MM.1S (cell line): ENCODE measurements around the gene SMIM29.
"Not testable (repeated sequence)": the region's sequence is repeated elsewhere in the genome, so short reads cannot be mapped to it uniquely, and the experiment has no call there.

ENCODE experiments used
- DNase-seq: peaks from one replicate; pipeline ENCODE4 v3.0.0-alpha.2; 2015
- H2AFZ ChIP-seq: fragments of 300-600 bp; sonication (generic); 2 replicates; pipeline ENCODE4 v1.6.0; 2016; ENCODE audit warnings: antibody characterized with exemption, low read length
- H3F3A ChIP-seq: fragments of 300-600 bp; sonication (generic); 2 replicates; pipeline ENCODE4 v1.6.1; 2016; ENCODE audit warnings: mild to moderate bottlenecking, antibody characterized with exemption, low read length, moderate library complexity, mixed read lengths; ENCODE audit not compliant: insufficient read depth
- H3K27ac ChIP-seq: fragments of 300-600 bp; sonication (generic); 2 replicates; pipeline ENCODE4 v1.5.1; 2016; ENCODE audit warnings: mild to moderate bottlenecking, low read length
- H3K27me3 ChIP-seq: fragments of 300-600 bp; sonication (generic); replicated peaks from 2 replicates; pipeline ENCODE4 v1.6.0; 2016; ENCODE audit warnings: low read length; ENCODE audit not compliant: insufficient read depth
- H3K36me3 ChIP-seq: fragments of 300-600 bp; sonication (generic); replicated peaks from 2 replicates; pipeline ENCODE4 v1.6.1; 2016; ENCODE audit warnings: mild to moderate bottlenecking, low read length, mixed read lengths; ENCODE audit not compliant: insufficient read depth
- H3K4me1 ChIP-seq: fragments of 300-600 bp; sonication (generic); 2 replicates; pipeline ENCODE4 v1.6.1; 2016; ENCODE audit warnings: low read length, mixed read lengths
- H3K4me2 ChIP-seq: fragments of 300-600 bp; sonication (generic); 2 replicates; pipeline ENCODE4 v1.6.0; 2016; ENCODE audit warnings: low read depth, low read length
- H3K4me3 ChIP-seq: fragments of 300-600 bp; sonication (generic); 2 replicates; pipeline ENCODE4 v1.5.1; 2016; ENCODE audit warnings: low read length, mixed read lengths
- H3K79me2 ChIP-seq: fragments of 300-600 bp; sonication (generic); 2 replicates; pipeline ENCODE4 v1.6.1; 2016; ENCODE audit warnings: mixed run types, low read length, mixed read lengths
- H3K9ac ChIP-seq: fragments of 300-600 bp; sonication (generic); 2 replicates; pipeline ENCODE4 v1.6.1; 2016; ENCODE audit warnings: low read length, mixed read lengths
- H3K9me2 ChIP-seq: fragments of 300-600 bp; sonication (generic); replicated peaks from 2 replicates; pipeline ENCODE4 v1.6.1; 2016; ENCODE audit warnings: mild to moderate bottlenecking, low read length, mixed read lengths; ENCODE audit not compliant: insufficient read depth
- H3K9me3 ChIP-seq: fragments of 300-600 bp; sonication (generic); replicated peaks from 2 replicates; pipeline ENCODE4 v1.6.1; 2016; ENCODE audit warnings: mild to moderate bottlenecking, low read length, mixed read lengths; ENCODE audit not compliant: insufficient read depth
- H4K20me1 ChIP-seq: fragments of 300-600 bp; sonication (generic); 2 replicates; pipeline ENCODE4 v1.6.1; 2016; ENCODE audit warnings: mild to moderate bottlenecking, low read length, moderate library complexity, mixed read lengths; ENCODE audit not compliant: insufficient read depth
- EZH2 ChIP-seq: fragments of 300-600 bp; sonication (generic); optimal IDR thresholded peaks from 2 replicates; pipeline ENCODE3; 2017; ENCODE audit warnings: low read depth, mild to moderate bottlenecking, antibody characterized with exemption, low read length, mixed read lengths
- EZH2phosphoT487 ChIP-seq: fragments of 300-600 bp; sonication (generic); IDR thresholded peaks from 2 replicates; pipeline ENCODE4 v1.6.1; 2018; ENCODE audit warnings: antibody characterized with exemption, low read length
- TF ChIP-seq, protein P1 (sequence below): fragments of 300-600 bp; sonication (generic); IDR thresholded peaks from 2 replicates; pipeline ENCODE4 v1.5.1; 2016; ENCODE audit warnings: antibody characterized with exemption, low read length, mixed read lengths

The SMIM29 gene

DNA sequence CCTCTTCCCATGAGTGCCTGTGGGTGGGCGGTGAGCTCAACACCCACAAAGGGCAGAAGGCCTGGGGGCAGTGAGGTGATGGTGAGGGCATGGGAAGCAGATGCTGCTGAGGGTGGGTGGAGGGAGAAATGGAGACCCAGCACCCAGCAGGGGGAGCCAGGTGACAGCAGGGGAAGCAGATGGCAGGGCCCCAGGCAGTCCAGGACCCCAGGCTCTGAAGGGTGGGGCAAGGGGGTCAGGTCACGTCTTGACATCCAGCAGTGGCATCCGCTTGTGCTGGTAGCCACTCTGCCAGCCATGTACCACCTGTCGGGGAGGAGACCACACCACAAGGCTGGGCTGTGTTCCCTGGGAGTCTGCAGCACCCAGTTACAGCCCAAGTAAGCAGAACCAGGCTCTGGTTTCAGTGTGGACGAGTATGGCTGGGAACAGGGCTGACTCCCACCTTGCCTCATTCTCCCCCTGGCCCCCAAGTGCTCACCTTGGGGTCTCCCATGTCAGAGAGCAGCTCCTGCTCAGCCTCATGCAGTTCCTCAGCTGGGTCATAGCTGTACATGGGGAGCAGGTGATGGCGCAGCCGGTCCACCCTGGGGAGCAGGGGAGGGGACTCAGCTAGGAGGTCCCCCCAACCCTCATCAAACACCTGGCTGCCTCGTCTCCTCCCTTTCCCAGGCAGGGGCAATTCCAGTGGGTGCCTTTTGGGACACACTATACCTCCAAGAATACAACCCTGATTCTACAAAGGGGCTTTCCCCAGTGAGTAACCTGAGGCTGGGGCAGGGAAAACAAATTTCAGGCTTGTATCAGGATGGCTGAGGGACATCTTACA is 2.0 kb downstream of the SMIM29 start:
- TF ChIP-seq EZH2phosphoT487 (no peak), EZH2 (no peak)
- TF ChIP-seq, protein P1, sequence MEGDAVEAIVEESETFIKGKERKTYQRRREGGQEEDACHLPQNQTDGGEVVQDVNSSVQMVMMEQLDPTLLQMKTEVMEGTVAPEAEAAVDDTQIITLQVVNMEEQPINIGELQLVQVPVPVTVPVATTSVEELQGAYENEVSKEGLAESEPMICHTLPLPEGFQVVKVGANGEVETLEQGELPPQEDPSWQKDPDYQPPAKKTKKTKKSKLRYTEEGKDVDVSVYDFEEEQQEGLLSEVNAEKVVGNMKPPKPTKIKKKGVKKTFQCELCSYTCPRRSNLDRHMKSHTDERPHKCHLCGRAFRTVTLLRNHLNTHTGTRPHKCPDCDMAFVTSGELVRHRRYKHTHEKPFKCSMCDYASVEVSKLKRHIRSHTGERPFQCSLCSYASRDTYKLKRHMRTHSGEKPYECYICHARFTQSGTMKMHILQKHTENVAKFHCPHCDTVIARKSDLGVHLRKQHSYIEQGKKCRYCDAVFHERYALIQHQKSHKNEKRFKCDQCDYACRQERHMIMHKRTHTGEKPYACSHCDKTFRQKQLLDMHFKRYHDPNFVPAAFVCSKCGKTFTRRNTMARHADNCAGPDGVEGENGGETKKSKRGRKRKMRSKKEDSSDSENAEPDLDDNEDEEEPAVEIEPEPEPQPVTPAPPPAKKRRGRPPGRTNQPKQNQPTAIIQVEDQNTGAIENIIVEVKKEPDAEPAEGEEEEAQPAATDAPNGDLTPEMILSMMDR, result peak; percentile 50
- peaks cover 37% of the 10 kb centered on the region for H3F3A ChIP-seq
- H3K4me2 ChIP-seq, result no peak overlapping the region
- H2AFZ ChIP-seq, result no peak overlapping the region
- H3K27me3 ChIP-seq, result no peaks in the 10 kb centered on the region
- H4K20me1 ChIP-seq, result 0 out of 2 replicates have a peak, but pooled peaks cover 3% of the 10 kb centered on the region
- no peak overlapping the region for H3K9ac ChIP-seq
- no peaks in the 10 kb centered on the region for H3K9me2 ChIP-seq
- H3K4me1 ChIP-seq, result peaks cover 8% of the 10 kb centered on the region
- peaks cover 20% of the 10 kb centered on the region for H3K79me2 ChIP-seq
- no peak overlapping the region for H3K4me3 ChIP-seq
- no peaks in the 10 kb centered on the region for H3K9me3 ChIP-seq
- DNase-seq, result no peak
- peak overlapping the region; percentile 13; the same call in 1 of the 2 replicates for H3K27ac ChIP-seq
- peaks cover 5% of the 10 kb centered on the region; the same call in 1 of the 2 replicates for H3K36me3 ChIP-seq

DNA sequence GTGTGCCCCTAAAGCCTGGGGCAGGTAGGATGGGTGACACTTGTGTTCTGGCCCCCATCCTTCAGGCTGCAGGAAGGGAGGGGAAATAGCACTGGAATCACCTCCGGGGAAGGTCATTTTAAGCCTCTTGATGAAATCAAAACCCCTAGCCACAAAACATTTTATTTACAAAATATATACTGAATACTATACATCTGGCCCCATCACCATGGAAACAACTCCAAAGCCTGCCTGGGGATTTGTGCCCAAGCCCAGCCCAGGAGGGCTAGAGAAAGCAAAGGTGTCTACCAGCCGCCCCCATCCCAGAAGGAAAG is 2.6 kb downstream of the SMIM29 start:
- H3F3A ChIP-seq, result peaks cover 37% of the 10 kb centered on the region
- no peaks in the 10 kb centered on the region for H3K9me2 ChIP-seq
- H3K4me3 ChIP-seq, result no peak overlapping the region
- H3K4me2 ChIP-seq, result no peak overlapping the region
- peaks cover 5% of the 10 kb centered on the region; the same call in 1 of the 2 replicates for H3K36me3 ChIP-seq
- peaks cover 26% of the 10 kb centered on the region for H3K79me2 ChIP-seq
- peaks cover 8% of the 10 kb centered on the region for H3K4me1 ChIP-seq
- no peaks in the 10 kb centered on the region for H3K27me3 ChIP-seq
- H3K9ac ChIP-seq, result no peak overlapping the region
- TF ChIP-seq EZH2, result no peak
- TF ChIP-seq, protein P1, result no peak
- TF ChIP-seq EZH2phosphoT487, result no peak
- H2AFZ ChIP-seq, result no peak overlapping the region
- peak overlapping the region; percentile 13; the same call in 1 of the 2 replicates for H3K27ac ChIP-seq
- no peaks in the 10 kb centered on the region for H3K9me3 ChIP-seq
- H4K20me1 ChIP-seq, result 0 out of 2 replicates have a peak, but pooled peaks cover 3% of the 10 kb centered on the region
- no peak for DNase-seq

DNA sequence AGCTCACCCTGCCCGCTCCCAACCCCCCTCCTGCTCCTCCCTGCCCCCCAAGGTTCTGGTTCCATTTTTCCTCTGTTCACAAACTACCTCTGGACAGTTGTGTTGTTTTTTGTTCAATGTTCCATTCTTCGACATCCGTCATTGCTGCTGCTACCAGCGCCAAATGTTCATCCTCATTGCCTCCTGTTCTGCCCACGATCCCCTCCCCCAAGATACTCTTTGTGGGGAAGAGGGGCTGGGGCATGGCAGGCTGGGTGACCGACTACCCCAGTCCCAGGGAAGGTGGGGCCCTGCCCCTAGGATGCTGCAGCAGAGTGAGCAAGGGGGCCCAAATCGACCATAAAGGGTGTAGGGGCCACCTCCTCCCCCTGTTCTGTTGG is 3.1 kb downstream of the SMIM29 start:
- H2AFZ ChIP-seq, H3K4me1 ChIP-seq, DNase-seq: not testable (repeated sequence)

DNA sequence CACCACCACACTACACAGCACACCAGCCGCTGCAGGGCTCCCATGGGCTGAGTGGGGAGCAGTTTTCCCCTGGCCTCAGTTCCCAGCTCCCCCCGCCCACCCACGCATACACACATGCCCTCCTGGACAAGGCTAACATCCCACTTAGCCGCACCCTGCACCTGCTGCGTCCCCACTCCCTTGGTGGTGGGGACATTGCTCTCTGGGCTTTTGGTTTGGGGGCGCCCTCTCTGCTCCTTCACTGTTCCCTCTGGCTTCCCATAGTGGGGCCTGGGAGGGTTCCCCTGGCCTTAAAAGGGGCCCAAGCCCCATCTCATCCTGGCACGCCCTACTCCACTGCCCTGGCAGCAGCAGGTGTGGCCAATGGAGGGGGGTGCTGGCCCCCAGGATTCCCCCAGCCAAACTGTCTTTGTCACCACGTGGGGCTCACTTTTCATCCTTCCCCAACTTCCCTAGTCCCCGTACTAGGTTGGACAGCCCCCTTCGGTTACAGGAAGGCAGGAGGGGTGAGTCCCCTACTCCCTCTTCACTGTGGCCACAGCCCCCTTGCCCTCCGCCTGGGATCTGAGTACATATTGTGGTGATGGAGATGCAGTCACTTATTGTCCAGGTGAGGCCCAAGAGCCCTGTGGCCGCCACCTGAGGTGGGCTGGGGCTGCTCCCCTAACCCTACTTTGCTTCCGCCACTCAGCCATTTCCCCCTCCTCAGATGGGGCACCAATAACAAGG is 3.6 kb downstream of the SMIM29 start:
- not testable (repeated sequence) for H3K36me3 ChIP-seq, H3K27me3 ChIP-seq, H3K4me2 ChIP-seq, H4K20me1 ChIP-seq, H3K4me1 ChIP-seq, H3K4me3 ChIP-seq, H3K9ac ChIP-seq, H2AFZ ChIP-seq, H3K27ac ChIP-seq, H3K9me3 ChIP-seq, DNase-seq, H3K9me2 ChIP-seq
- H3F3A ChIP-seq, result peaks cover 37% of the 10 kb centered on the region
- H3K79me2 ChIP-seq, result peaks cover 36% of the 10 kb centered on the region

More for the DNA sequence above, 3.1 kb downstream of the SMIM29 start:
- not testable (repeated sequence) for H3K36me3 ChIP-seq, H3K9me3 ChIP-seq, H3K9me2 ChIP-seq, H3K4me2 ChIP-seq, H3K4me3 ChIP-seq, H3K27ac ChIP-seq, H4K20me1 ChIP-seq, H3K9ac ChIP-seq, H3K27me3 ChIP-seq
- peaks cover 31% of the 10 kb centered on the region for H3K79me2 ChIP-seq
- H3F3A ChIP-seq, result peaks cover 37% of the 10 kb centered on the region
